ENCODE data around the gene DHRS3. TPM values are rescaled to one million over a fixed set of nuclear protein-coding genes. Genes with fewer than 3 reads are reported as not detected.

DHRS3 gene
- total RNA-seq, 1 donor from 2014 or later: 168 TPM

- no peak for DNase-seq (ENCODE audit: low spot score)
Observed at GRCh38 chr1:12617511-12617900, 504 bp downstream of the DHRS3 start.

- DNase-seq (ENCODE audit: low spot score): no peak
Observed at GRCh38 chr1:12616709-12617373, 1.2 kb downstream of the DHRS3 start.

- peak; percentile 74 for DNase-seq (ENCODE audit: low spot score)
Observed at GRCh38 chr1:12615865-12616708, 1.9 kb downstream of the DHRS3 start.

GRCh38 chr1:12615159-12615864 lies 2.7 kb downstream of the DHRS3 start:
- DNase-seq (ENCODE audit: low spot score): no peak

GRCh38 chr1:12614402-12615158 lies 3.4 kb downstream of the DHRS3 start:
- no peak for DNase-seq (ENCODE audit: low spot score)

GRCh38 chr1:12613180-12613579 lies 4.8 kb downstream of the DHRS3 start:
- DNase-seq (ENCODE audit: low spot score): no peak

- no peak for DNase-seq (ENCODE audit: low spot score)
Observed at GRCh38 chr1:12610941-12611340, 7.1 kb downstream of the DHRS3 start.

GRCh38 chr1:12610305-12610935 lies 7.6 kb downstream of the DHRS3 start:
- DNase-seq (ENCODE audit: low spot score): no peak

- DNase-seq (ENCODE audit: low spot score): no peak
Observed at GRCh38 chr1:12609469-12610003, 8.5 kb downstream of the DHRS3 start.

- DNase-seq (ENCODE audit: low spot score): no peak
Observed at GRCh38 chr1:12608311-12608957, 9.6 kb downstream of the DHRS3 start.

- DNase-seq (ENCODE audit: low spot score): no peak
Observed at GRCh38 chr1:12607263-12607662, 10.7 kb downstream of the DHRS3 start.

GRCh38 chr1:12604986-12605385 lies 13.0 kb downstream of the DHRS3 start:
- DNase-seq (ENCODE audit: low spot score): no peak

- DNase-seq (ENCODE audit: low spot score): peak; percentile 83
Observed at GRCh38 chr1:12604114-12604874, 13.7 kb downstream of the DHRS3 start.

- DNase-seq (ENCODE audit: low spot score): no peak
Observed at GRCh38 chr1:12603224-12603623, 14.8 kb downstream of the DHRS3 start.

- DNase-seq (ENCODE audit: low spot score): no peak
Observed at GRCh38 chr1:12602659-12603024, 15.4 kb downstream of the DHRS3 start.

- peak; percentile 42 for DNase-seq (ENCODE audit: low spot score)
Observed at GRCh38 chr1:12601700-12602658, 16.0 kb downstream of the DHRS3 start.

- peak; percentile 44 for DNase-seq (ENCODE audit: low spot score)
Observed at GRCh38 chr1:12600880-12601633, 17.0 kb downstream of the DHRS3 start.

GRCh38 chr1:12600335-12600734 lies 17.7 kb downstream of the DHRS3 start:
- peak; percentile 56 for DNase-seq (ENCODE audit: low spot score)

All from mucosa of gallbladder (tissue), 1 donor.